Measurements from ENCODE around the gene MCHR2. TPM values are rescaled to one million over a fixed set of nuclear protein-coding genes. Genes with fewer than 3 reads are reported as not detected.

The MCHR2 gene
- total RNA-seq, result not detected in 2 replicates

GRCh38 chr6:99993533-99994251, at the start of gene MCHR2:
Gene MCHR2 (minus strand): TSS chr6:99994223. CDS start chr6:99956147, 38,076 bp downstream.

Measured in epithelial cell of umbilical artery (primary cell).